ENCODE data around the gene ZBTB7B.
A peak's percentile ranks its signal among the peaks of the same experiment; 100 is the strongest.
"Not testable (repeated sequence)": the region's sequence is repeated elsewhere in the genome, so short reads cannot be mapped to it uniquely, and the experiment has no call there.

ZBTB7B gene

DNA sequence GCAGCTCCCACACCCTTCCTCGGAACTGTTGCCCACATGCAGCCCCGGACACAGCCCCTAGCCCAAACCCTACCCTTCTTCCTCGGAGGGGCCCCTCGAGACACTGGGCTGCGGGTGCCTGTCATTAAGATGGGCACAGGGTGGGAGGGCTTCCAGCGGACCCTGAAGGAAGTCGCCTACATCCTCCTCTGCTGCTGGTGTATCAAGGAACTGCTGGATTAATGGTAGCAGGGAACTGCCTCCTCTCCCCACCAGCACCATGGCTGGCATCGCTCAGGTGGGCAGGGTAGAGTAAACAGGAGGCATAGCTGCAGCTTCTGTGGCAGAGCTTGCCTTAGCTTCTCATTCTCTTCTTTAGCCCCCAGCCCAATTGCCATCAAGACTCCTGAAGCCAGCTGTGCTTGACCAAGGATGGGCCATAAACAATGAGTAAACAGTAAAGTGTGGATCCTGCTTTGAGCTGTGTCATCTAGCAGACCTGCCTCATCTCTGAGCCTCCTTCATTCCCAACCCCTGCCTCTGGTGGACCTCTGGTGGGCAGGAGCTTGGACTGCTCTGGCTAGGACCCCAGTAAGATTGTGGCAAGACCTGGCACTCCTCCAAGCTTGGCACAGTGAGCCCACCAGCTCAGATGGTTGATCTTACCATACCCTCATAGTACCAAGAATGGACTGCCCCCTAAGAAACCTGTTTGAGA, 8.9 kb upstream of the ZBTB7B start, which contains the start of gene LENEP:
TSS of gene LENEP (plus strand) at position 15 of the 697 bp plus-strand sequence. CDS start at position 37, 22 bp downstream.
- peaks cover 4 to 32% (median 20%) of the 10 kb centered on the region in 4 experiments for H3K36me3 ChIP-seq (ENCODE audit: control insufficient read depth in 4 of 4, insufficient read depth in 4 of 4, low read length in 3 of 4)
- no peak within 1 kb of the TSS for H3K4me3 ChIP-seq (ENCODE audit: control insufficient read depth in 1 of 7, extremely low read depth in 1 of 7, insufficient read depth in 4 of 7, low read depth in 2 of 7, low read length in 6 of 7)
- ChIA-PET CTCF (interaction anchor here (0.7 to 14.0 kb wide), 24 partner anchors 7 to 87 kb away, joined by 3 to 320 read pairs (median 4); partner anchors contain the start of genes CKS1B, FLAD1, PBXIP1 and PYGO2), POLR2A (interaction anchor here (1.0 kb wide), 1 partner anchor 11 kb away, joined by 3 read pairs; the partner anchor contains the start of gene FLAD1)
- WGBS (ENCODE audit: insufficient coverage), result 93% methylated on average over 5 of the region's 8 CpGs
- peaks cover 4 to 54% (median 44%) of the 10 kb centered on the region in 4 experiments for H3K4me1 ChIP-seq (ENCODE audit: control extremely low read depth in 1 of 4, control insufficient read depth in 4 of 4, insufficient read depth in 4 of 4, low read length in 3 of 4)
- H3K27ac ChIP-seq (ENCODE audit: insufficient read depth in 1 of 2, low read depth in 1 of 2, low read length in 2 of 2, poor library complexity in 1 of 2, severe bottlenecking in 2 of 2), result no peak within 1 kb of the TSS
- no peaks in the 10 kb centered on the region for H3K9me3 ChIP-seq (ENCODE audit: control extremely low read depth in 1 of 5, control insufficient read depth in 4 of 5, insufficient read depth in 2 of 5, low read depth in 1 of 5, low read length in 4 of 5)
- DNase-seq, result no peak
- no peaks in the 10 kb centered on the region for H3K27me3 ChIP-seq (replicated peaks in 2 of 5; ENCODE audit: control insufficient read depth in 4 of 5, insufficient read depth in 5 of 5, low read length in 4 of 5)

DNA sequence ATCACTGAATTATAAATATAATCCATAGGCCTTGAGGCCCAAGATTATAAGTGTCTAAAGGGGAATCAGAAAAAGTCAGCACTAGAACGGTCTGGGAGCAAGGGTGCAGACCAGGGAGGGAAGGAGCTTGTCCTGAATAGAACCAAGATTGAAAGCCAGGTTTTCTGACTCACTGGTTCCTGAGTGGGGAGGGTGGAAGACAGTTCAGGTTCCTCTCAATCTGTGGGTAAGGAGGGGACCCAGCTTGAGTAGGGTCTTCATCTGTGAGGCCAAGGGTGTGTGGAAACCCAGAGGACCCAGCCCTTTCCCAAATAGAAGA, 8.4 kb upstream of the ZBTB7B start:
- ChIA-PET CTCF (interaction anchor here (0.8 to 14.0 kb wide), 21 partner anchors 13 to 81 kb away, joined by 3 to 320 read pairs (median 5); partner anchors contain the start of genes CKS1B, FLAD1, PBXIP1 and PYGO2), POLR2A (interaction anchor here (1.0 kb wide), 1 partner anchor 11 kb away, joined by 3 read pairs; the partner anchor contains the start of gene FLAD1)
- Histone ChIP-seq H3K4me3 (ENCODE audit: control insufficient read depth in 1 of 7, extremely low read depth in 1 of 7, insufficient read depth in 4 of 7, low read depth in 2 of 7, low read length in 6 of 7) (no peak overlapping the region), H3K4me1 (ENCODE audit: control extremely low read depth in 1 of 4, control insufficient read depth in 4 of 4, insufficient read depth in 4 of 4, low read length in 3 of 4) (peaks cover 4 to 59% (median 49%) of the 10 kb centered on the region in 4 experiments), H3K36me3 (ENCODE audit: control insufficient read depth in 4 of 4, insufficient read depth in 4 of 4, low read length in 3 of 4) (peaks cover 4 to 27% (median 15%) of the 10 kb centered on the region in 4 experiments), H3K27me3 (replicated peaks in 2 of 5; ENCODE audit: control insufficient read depth in 4 of 5, insufficient read depth in 5 of 5, low read length in 4 of 5) (no peaks in the 10 kb centered on the region), H3K27ac (ENCODE audit: insufficient read depth in 1 of 2, low read depth in 1 of 2, low read length in 2 of 2, poor library complexity in 1 of 2, severe bottlenecking in 2 of 2) (no peak overlapping the region), H3K9me3 (ENCODE audit: control extremely low read depth in 1 of 5, control insufficient read depth in 4 of 5, insufficient read depth in 2 of 5, low read depth in 1 of 5, low read length in 4 of 5) (no peaks in the 10 kb centered on the region)
- no peak for DNase-seq
- 77% methylated on average over 1 of the region's 1 CpG for WGBS (ENCODE audit: insufficient coverage)

DNA sequence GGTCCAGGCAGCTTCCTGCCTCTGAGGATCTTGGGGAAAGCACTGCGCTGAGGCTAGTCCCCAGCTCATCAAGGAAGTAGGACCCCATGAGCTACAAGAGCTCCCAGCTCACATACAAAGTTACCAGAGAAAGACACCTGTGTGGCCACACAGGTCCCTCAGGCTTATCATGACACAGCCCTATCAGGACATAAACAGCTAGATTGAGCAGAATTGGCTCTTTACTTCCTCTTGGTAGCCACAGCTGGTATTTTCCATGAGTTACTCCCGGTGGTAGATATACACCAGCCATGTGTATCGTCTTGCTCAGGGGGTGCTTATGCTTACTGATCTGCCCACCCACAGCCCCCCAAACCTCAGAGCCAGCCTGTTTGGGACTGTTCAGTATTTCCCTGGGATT, 8.0 kb upstream of the ZBTB7B start:
- WGBS (ENCODE audit: insufficient coverage), result 39% methylated on average over 3 of the region's 3 CpGs
- Histone ChIP-seq H3K27me3 (replicated peaks in 2 of 5; ENCODE audit: control insufficient read depth in 4 of 5, insufficient read depth in 5 of 5, low read length in 4 of 5) (no peaks in the 10 kb centered on the region), H3K4me1 (ENCODE audit: control extremely low read depth in 1 of 4, control insufficient read depth in 4 of 4, insufficient read depth in 4 of 4, low read length in 3 of 4) (peaks cover 4 to 61% (median 52%) of the 10 kb centered on the region in 4 experiments), H3K4me3 (ENCODE audit: control insufficient read depth in 1 of 7, extremely low read depth in 1 of 7, insufficient read depth in 4 of 7, low read depth in 2 of 7, low read length in 6 of 7) (no peak overlapping the region), H3K27ac (ENCODE audit: insufficient read depth in 1 of 2, low read depth in 1 of 2, low read length in 2 of 2, poor library complexity in 1 of 2, severe bottlenecking in 2 of 2) (no peak overlapping the region), H3K9me3 (ENCODE audit: control extremely low read depth in 1 of 5, control insufficient read depth in 4 of 5, insufficient read depth in 2 of 5, low read depth in 1 of 5, low read length in 4 of 5) (no peaks in the 10 kb centered on the region), H3K36me3 (ENCODE audit: control insufficient read depth in 4 of 4, insufficient read depth in 4 of 4, low read length in 3 of 4) (peaks cover 4 to 24% (median 12%) of the 10 kb centered on the region in 4 experiments)
- no peak for DNase-seq
- ChIA-PET POLR2A (interaction anchor here (0.7 to 1.0 kb wide), 2 partner anchors 11 to 23 kb away, joined by 3 read pairs; partner anchors contain the start of gene FLAD1), CTCF (interaction anchor here (0.6 to 14.0 kb wide), 23 partner anchors 13 to 103 kb away, joined by 3 to 320 read pairs (median 4); partner anchors contain the start of genes CKS1B, FLAD1, PBXIP1 and PYGO2)

DNA sequence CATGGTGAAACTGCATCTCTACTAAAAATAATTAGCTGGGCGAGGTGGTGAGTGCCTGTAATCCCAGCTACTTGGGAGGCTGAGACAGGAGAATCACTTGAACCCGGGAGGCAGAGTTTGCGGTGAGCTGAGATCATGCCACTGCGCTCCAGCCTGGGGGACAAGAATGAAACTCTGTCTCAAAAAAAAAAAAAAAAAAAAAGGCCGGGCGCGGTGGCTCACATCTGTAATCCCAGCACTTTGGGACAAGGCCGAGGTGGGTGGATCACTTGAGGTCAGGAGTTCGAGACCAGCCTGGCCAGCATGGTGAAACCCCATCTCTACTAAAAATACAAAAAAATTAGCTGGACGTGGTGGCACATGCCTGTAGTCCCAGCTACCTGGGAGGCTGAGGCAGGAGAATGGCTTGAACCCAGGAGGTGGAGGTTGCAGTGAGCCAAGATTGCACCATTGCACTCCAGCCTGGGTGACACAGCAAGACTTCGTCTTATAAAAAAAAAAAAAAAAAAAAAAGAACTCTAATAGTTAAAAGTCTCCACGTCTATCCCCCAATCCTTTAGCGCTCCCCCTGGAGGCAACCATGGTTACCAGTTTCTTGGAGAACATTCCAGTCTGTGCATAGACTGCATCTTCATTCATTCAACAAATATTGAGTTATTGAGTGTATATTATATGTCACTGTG, 7.2 kb upstream of the ZBTB7B start:
- CTCF ChIA-PET, result interaction anchor here (0.8 to 14.0 kb wide), 12 partner anchors 13 to 315 kb away, joined by 3 to 320 read pairs (median 4); partner anchors contain the start of genes CKS1B, FLAD1 and SHC1
- H3K4me3 ChIP-seq (ENCODE audit: control insufficient read depth in 1 of 7, extremely low read depth in 1 of 7, insufficient read depth in 4 of 7, low read depth in 2 of 7, low read length in 6 of 7), result not testable (repeated sequence)
- WGBS (ENCODE audit: insufficient coverage), result 88% methylated on average over 3 of the region's 13 CpGs

DNA sequence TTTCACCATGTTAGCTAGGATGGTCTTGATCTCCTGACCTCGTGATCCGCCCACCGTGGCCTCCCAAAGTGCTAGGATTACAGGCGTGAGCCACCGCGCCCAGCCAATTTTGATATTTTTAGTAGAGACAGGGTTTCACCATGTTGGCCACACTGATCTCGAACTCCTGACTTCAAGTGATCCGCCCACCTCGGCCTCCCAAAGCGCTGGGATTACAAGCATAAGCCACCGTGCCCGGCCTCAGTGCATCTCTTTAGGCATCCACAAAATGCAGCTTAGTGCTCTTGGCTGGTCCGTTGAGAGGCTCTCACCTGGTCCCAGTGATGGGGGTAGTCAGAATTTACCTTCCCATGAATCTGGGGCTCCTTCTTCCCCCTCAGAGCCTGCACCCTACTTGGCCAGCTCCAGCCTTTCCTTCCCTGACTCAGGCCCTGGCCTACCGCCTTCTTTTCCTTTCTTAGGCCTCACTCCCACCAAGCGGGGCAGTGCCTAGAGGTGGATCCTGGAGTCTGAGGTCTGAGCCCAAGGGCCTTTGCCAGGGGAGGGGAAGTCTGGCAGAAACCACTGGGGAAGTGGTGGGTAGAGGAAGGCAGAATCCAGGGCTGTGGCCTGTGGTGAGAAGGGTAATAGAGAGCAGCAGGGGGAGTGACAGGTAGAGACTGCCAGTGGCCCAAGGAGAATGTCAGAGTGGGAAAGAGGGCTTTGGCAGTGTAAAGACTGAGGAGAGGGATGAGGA, 5.5 kb upstream of the ZBTB7B start:
- peak overlapping the region in 2 of 7 experiments; percentile 28 for H3K4me3 ChIP-seq (ENCODE audit: control insufficient read depth in 1 of 7, extremely low read depth in 1 of 7, insufficient read depth in 4 of 7, low read depth in 2 of 7, low read length in 6 of 7)
- WGBS (ENCODE audit: insufficient coverage), result 76% methylated on average over 13 of the region's 15 CpGs
- ChIA-PET CTCF (interaction anchor here (1.0 to 14.0 kb wide), 11 partner anchors 11 to 63 kb away, joined by 3 to 320 read pairs (median 5); partner anchors contain the start of genes CKS1B, FLAD1, PBXIP1 and PYGO2), POLR2A (interaction anchor here (0.5 to 1.3 kb wide), 2 partner anchors 36 to 129 kb away, joined by 3 to 4 read pairs; partner anchors contain the start of gene PYGO2)
- H3K9me3 ChIP-seq (ENCODE audit: control extremely low read depth in 1 of 5, control insufficient read depth in 4 of 5, insufficient read depth in 2 of 5, low read depth in 1 of 5, low read length in 4 of 5), result no peaks in the 10 kb centered on the region
- peaks cover 7 to 83% (median 73%) of the 10 kb centered on the region in 4 experiments for H3K4me1 ChIP-seq (ENCODE audit: control extremely low read depth in 1 of 4, control insufficient read depth in 4 of 4, insufficient read depth in 4 of 4, low read length in 3 of 4)
- H3K27ac ChIP-seq (ENCODE audit: insufficient read depth in 1 of 2, low read depth in 1 of 2, low read length in 2 of 2, poor library complexity in 1 of 2, severe bottlenecking in 2 of 2), result no peak overlapping the region
- no peaks in the 10 kb centered on the region for H3K27me3 ChIP-seq (replicated peaks in 2 of 5; ENCODE audit: control insufficient read depth in 4 of 5, insufficient read depth in 5 of 5, low read length in 4 of 5)
- peak; percentile 71 to 84 (median 82) for DNase-seq
- peaks cover 0 to 7% (median 3%) of the 10 kb centered on the region in 4 experiments for H3K36me3 ChIP-seq (ENCODE audit: control insufficient read depth in 4 of 4, insufficient read depth in 4 of 4, low read length in 3 of 4)

More for the DNA sequence above, 7.2 kb upstream of the ZBTB7B start:
- DNase-seq, result peak; percentile 54 to 69 (median 55)
- H3K9me3 ChIP-seq (ENCODE audit: control extremely low read depth in 1 of 5, control insufficient read depth in 4 of 5, insufficient read depth in 2 of 5, low read depth in 1 of 5, low read length in 4 of 5); H3K27me3 ChIP-seq (replicated peaks in 2 of 5; ENCODE audit: control insufficient read depth in 4 of 5, insufficient read depth in 5 of 5, low read length in 4 of 5); H3K27ac ChIP-seq (ENCODE audit: insufficient read depth in 1 of 2, low read depth in 1 of 2, low read length in 2 of 2, poor library complexity in 1 of 2, severe bottlenecking in 2 of 2): not testable (repeated sequence)
- H3K36me3 ChIP-seq (ENCODE audit: control insufficient read depth in 4 of 4, insufficient read depth in 4 of 4, low read length in 3 of 4), result peaks cover 0 to 15% (median 4%) of the 10 kb centered on the region in 4 experiments
- POLR2A ChIA-PET, result interaction anchor here (1.3 kb wide), 1 partner anchor 34 kb away, joined by 4 read pairs; the partner anchor contains the start of gene PYGO2
- peaks cover 7 to 69% (median 60%) of the 10 kb centered on the region in 4 experiments for H3K4me1 ChIP-seq (ENCODE audit: control extremely low read depth in 1 of 4, control insufficient read depth in 4 of 4, insufficient read depth in 4 of 4, low read length in 3 of 4)

DNA sequence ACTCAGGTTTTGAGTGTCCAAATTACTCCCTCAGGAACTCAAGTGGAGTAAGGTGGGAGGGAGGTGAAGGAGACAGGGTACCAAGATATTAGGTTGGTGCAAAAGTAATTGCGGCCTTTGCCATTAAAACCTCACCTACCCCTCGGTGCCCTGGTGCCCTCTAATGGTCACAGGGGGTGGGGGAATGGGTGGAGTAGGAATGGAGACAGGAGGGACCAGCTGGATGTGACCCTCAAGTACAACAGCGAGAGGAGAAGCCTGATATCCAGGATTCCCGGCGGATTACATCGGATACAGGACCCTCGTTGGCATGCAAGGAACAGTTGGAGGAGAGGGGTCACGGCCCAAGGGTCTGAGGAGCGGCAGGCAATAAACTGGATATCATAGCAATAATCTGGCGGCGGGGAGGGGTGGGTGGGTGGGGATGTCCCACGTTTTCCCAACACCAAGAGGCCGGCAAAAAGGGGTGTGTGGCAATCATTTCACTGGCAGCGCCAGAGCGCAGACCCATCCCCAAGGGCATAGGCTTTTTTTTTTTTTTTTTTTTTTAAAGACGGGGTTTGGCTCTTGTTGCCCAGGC, 4.3 kb upstream of the ZBTB7B start:
- 85% methylated on average over 9 of the region's 16 CpGs for WGBS (ENCODE audit: insufficient coverage)
- H3K27me3 ChIP-seq (replicated peaks in 2 of 5; ENCODE audit: control insufficient read depth in 4 of 5, insufficient read depth in 5 of 5, low read length in 4 of 5), result no peaks in the 10 kb centered on the region
- DNase-seq, result no peak
- no peaks in the 10 kb centered on the region for H3K36me3 ChIP-seq (ENCODE audit: control insufficient read depth in 4 of 4, insufficient read depth in 4 of 4, low read length in 3 of 4)
- CTCF ChIA-PET, result interaction anchor here (0.7 to 14.0 kb wide), 13 partner anchors 8 to 215 kb away, joined by 3 to 320 read pairs (median 6); partner anchors contain the start of genes CKS1B, FLAD1, PBXIP1 and PYGO2
- H3K4me1 ChIP-seq (ENCODE audit: control extremely low read depth in 1 of 4, control insufficient read depth in 4 of 4, insufficient read depth in 4 of 4, low read length in 3 of 4), result peaks cover 9 to 82% (median 76%) of the 10 kb centered on the region in 4 experiments
- no peaks in the 10 kb centered on the region for H3K9me3 ChIP-seq (ENCODE audit: control extremely low read depth in 1 of 5, control insufficient read depth in 4 of 5, insufficient read depth in 2 of 5, low read depth in 1 of 5, low read length in 4 of 5)
- no peak overlapping the region for H3K4me3 ChIP-seq (ENCODE audit: control insufficient read depth in 1 of 7, extremely low read depth in 1 of 7, insufficient read depth in 4 of 7, low read depth in 2 of 7, low read length in 6 of 7)
- POLR2A ChIA-PET, result interaction anchor here (1.8 kb wide), 1 partner anchor 25 kb away, joined by 6 read pairs; no protein-coding TSS in a partner anchor
- no peak overlapping the region for H3K27ac ChIP-seq (ENCODE audit: insufficient read depth in 1 of 2, low read depth in 1 of 2, low read length in 2 of 2, poor library complexity in 1 of 2, severe bottlenecking in 2 of 2)

Data from common myeloid progenitor, CD34-positive (primary cell).